Raji (cell line): ENCODE results near the gene NASP.

Source experiments
- POLR2A ChIP-seq: IDR thresholded peaks from 2 replicates; pipeline ENCODE4 v1.6.1; 2011; ENCODE audit warnings: low read depth, low read length, control low read depth; ENCODE audit not compliant: insufficient read depth

The NASP gene

GRCh38 chr1:45666836-45667235 lies 83.0 kb downstream of the NASP start:
- no peak for TF ChIP-seq POLR2A

- TF ChIP-seq POLR2A = no peak
Measured at GRCh38 chr1:45667321-45668111, 83.7 kb downstream of the NASP start.
